Gastrocnemius medialis (tissue), 4 donors: ENCODE measurements around the gene KIF1A. TPM values are rescaled to one million over a fixed set of nuclear protein-coding genes. Genes with fewer than 3 reads are reported as not detected.

ENCODE experiments used
- ATAC-seq, 2 donors: fragments of 150-250 bp; one replicate each; pipeline ENCODE4 v1.9.1; 2016
- DNase-seq, 2 donors: peaks; one replicate each; pipeline ENCODE4 v3.0.0-alpha.2; 2019
- H3K27ac ChIP-seq, 4 donors: fragments of 200-600 bp; sonication (generic); 1 replicate in 1 of 4; 2 replicates in 3 of 4; pipeline ENCODE4 v1.5.1; 2016 to 2018; ENCODE audit warnings: mild to moderate bottlenecking in 2 of 4, moderate library complexity in 1 of 4
- H3K27me3 ChIP-seq, 3 donors: fragments of 200-600 bp; sonication (generic) in 2 of 3; 1 replicate in 1 of 3; 2 replicates in 2 of 3; pipeline versions ENCODE4 v1.5.1 to v1.6.0; 2016 to 2019; ENCODE audit warnings: mild to moderate bottlenecking in 1 of 3, moderate library complexity in 1 of 3
- H3K36me3 ChIP-seq, 2 donors: fragments of 200-600 bp; sonication (generic) in 1 of 2; one replicate each; pipeline ENCODE4 v1.5.1; 2017 to 2018
- H3K4me1 ChIP-seq, 2 donors: fragments of 200-600 bp; sonication (generic) in 1 of 2; one replicate each; pipeline ENCODE4 v1.5.1; 2016 to 2017; ENCODE audit warnings: mild to moderate bottlenecking in 2 of 2
- H3K4me3 ChIP-seq, 4 donors: fragments of 200-600 bp; sonication (generic) in 3 of 4; 1 replicate in 1 of 4; 2 replicates in 3 of 4; pipeline ENCODE4 v1.5.1; 2016 to 2019; ENCODE audit warnings: mild to moderate bottlenecking in 2 of 4
- H3K9me3 ChIP-seq, 3 donors: fragments of 200-600 bp; sonication (generic) in 2 of 3; 1 replicate in 1 of 3; 2 replicates in 2 of 3; pipeline ENCODE4 v1.5.1; 2016 to 2019
- POLR2A ChIP-seq, 2 donors: fragments of 450-650 bp; IDR thresholded peaks; one replicate each; pipeline ENCODE4 v1.6.1; 2017; ENCODE audit warnings: antibody characterized with exemption in 2 of 2, mild to moderate bottlenecking in 2 of 2, moderate library complexity in 2 of 2
- in situ Hi-C, 4 donors: fragments of 200-750 bp; cut with MboI; loops; one replicate each; pipeline versions ENCODE4 v1.15.0 to v1.8.0; 2017; ENCODE audit warnings: low sequenced_read_pairs in 4 of 4
- intact Hi-C: fragments of 100-400 bp; cut with DNase I; formaldehyde crosslinking; loops from one replicate; pipeline ENCODE4 v1.15.1; 2023; ENCODE audit warnings: low total_unique reads
- total RNA-seq, 4 donors: library from RNA; depleted of rRNA; stranded (reverse); fragments of >200 nt; gene quantifications; one replicate each; pipeline versions ENCODE4 v1.1.0 to v1.2.3, GENCODE V29; 2016
- TF ChIP-seq, protein P1 (sequence below), 5 experiments: fragments of 450-650 bp in 3 of 5; fragments of 200-600 bp in 2 of 5; sonication (generic) in 2 of 5; IDR thresholded peaks in 4 of 5; conservative IDR thresholded peaks in 1 of 5; 1 replicate in 4 of 5; 2 replicates in 1 of 5; pipeline ENCODE4 v1.5.1; 2016 to 2019; ENCODE audit warnings: antibody characterized with exemption in 5 of 5, mild to moderate bottlenecking in 3 of 5, moderate library complexity in 3 of 5

KIF1A gene
- total RNA-seq, 4 donors from 2014 or later = 0.05 to 0.33 (median 0.09) TPM; not detected in 1

GRCh38 chr2:240735476-240735875 lies 84.5 kb downstream of the KIF1A start:
- intact Hi-C loops = no loop called here
- DNase-seq (no peak), ATAC-seq (no peak)
- in situ Hi-C loops = no loop called here
- Histone ChIP-seq H3K27me3 (peaks cover 8 to 11% (median 11%) of the 10 kb centered on the region in 3 donors), H3K4me1 (no peaks in the 10 kb centered on the region), H3K36me3 (no peaks in the 10 kb centered on the region), H3K27ac (no peak overlapping the region), H3K9me3 (no peaks in the 10 kb centered on the region), H3K4me3 (no peak overlapping the region)
- TF ChIP-seq, protein P1, sequence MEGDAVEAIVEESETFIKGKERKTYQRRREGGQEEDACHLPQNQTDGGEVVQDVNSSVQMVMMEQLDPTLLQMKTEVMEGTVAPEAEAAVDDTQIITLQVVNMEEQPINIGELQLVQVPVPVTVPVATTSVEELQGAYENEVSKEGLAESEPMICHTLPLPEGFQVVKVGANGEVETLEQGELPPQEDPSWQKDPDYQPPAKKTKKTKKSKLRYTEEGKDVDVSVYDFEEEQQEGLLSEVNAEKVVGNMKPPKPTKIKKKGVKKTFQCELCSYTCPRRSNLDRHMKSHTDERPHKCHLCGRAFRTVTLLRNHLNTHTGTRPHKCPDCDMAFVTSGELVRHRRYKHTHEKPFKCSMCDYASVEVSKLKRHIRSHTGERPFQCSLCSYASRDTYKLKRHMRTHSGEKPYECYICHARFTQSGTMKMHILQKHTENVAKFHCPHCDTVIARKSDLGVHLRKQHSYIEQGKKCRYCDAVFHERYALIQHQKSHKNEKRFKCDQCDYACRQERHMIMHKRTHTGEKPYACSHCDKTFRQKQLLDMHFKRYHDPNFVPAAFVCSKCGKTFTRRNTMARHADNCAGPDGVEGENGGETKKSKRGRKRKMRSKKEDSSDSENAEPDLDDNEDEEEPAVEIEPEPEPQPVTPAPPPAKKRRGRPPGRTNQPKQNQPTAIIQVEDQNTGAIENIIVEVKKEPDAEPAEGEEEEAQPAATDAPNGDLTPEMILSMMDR (IDR thresholded peaks at IDR 0.05 in 4 of 5, conservative IDR thresholded peaks at IDR 0.05 in 1 of 5) = no peak
- no peak for TF ChIP-seq POLR2A (IDR thresholded peaks at IDR 0.05)

DNA sequence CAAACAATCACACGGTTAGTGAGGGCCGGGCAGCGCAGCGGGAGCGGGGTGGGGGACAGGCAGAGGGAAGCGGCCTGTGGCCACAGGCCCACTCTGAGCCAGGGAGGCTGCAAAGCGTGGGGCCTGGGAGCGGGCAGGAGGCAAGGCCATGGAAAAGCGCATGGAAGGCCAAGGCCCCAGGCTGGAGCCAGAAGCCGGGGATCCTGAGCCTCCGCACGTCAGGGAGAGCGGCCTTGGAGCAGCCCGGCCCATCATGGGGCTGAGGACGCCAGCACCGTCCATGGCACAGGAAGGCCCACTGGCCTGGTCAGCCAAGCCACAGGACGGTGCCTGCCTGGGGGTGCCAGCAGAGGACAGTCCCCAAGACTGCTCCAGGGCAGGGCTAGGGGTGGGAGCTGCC lies 85.3 kb downstream of the KIF1A start:
- H3K4me3 ChIP-seq = no peak overlapping the region
- no peaks in the 10 kb centered on the region for H3K36me3 ChIP-seq
- no peak overlapping the region for H3K27ac ChIP-seq
- DNase-seq = no peak
- peaks cover 11 to 18% (median 18%) of the 10 kb centered on the region in 3 donors for H3K27me3 ChIP-seq
- intact Hi-C loops = no loop called here
- no peaks in the 10 kb centered on the region for H3K9me3 ChIP-seq
- in situ Hi-C loops = no loop called here
- no peaks in the 10 kb centered on the region for H3K4me1 ChIP-seq
- TF ChIP-seq, protein P1 (IDR thresholded peaks at IDR 0.05 in 4 of 5, conservative IDR thresholded peaks at IDR 0.05 in 1 of 5) = no peak
- TF ChIP-seq POLR2A (IDR thresholded peaks at IDR 0.05) = no peak
- ATAC-seq = no peak

GRCh38 chr2:240733803-240734495 lies 86.1 kb downstream of the KIF1A start:
- peaks cover 14 to 26% (median 21%) of the 10 kb centered on the region in 3 donors for H3K27me3 ChIP-seq
- intact Hi-C loops = no loop called here
- TF ChIP-seq, protein P1 (IDR thresholded peaks at IDR 0.05 in 4 of 5, conservative IDR thresholded peaks at IDR 0.05 in 1 of 5) = no peak
- TF ChIP-seq POLR2A (IDR thresholded peaks at IDR 0.05) = no peak

DNA sequence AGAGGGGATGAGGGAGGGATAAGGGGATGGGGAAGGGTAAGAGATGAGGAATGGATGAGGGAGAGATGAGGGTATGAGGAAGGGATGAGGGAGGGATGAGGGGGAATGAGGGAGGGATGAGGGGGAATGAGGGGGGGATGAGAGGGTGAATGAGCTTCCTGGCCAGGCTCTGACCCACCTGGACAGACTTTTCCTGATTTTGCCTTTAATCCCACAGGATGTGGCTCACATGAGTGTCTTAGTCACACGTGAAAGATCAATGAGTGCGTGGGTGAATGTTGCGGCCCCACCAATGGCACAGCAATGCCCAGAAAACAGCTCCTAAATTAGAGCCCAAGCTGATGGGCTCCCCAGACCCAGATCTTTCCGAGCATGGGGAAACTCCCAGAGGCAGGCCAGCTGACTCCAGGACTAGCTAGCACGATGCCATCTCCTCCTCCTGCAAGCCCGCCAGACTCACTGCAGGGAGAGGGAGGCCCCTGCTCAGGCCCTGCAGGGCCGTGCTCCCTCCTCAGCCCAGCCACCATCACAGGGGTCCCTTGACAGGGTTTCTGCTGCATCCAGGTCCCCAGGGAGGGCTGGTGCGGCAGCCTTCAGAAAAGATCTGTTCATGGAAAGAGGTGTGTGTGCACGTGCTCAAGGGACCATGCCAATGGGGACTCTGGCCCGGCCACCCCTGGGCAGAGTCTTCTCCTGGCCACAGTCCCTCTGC lies 87.0 kb downstream of the KIF1A start:
- in situ Hi-C loops = no loop called here
- H3K27me3 ChIP-seq = peaks cover 14 to 26% (median 21%) of the 10 kb centered on the region in 3 donors
- no peak for ATAC-seq

More at GRCh38 chr2:240733803-240734495, 86.1 kb downstream of the KIF1A start:
- Histone ChIP-seq H3K4me3 (no peak overlapping the region), H3K27ac (no peak overlapping the region), H3K9me3 (no peaks in the 10 kb centered on the region), H3K4me1 (no peaks in the 10 kb centered on the region), H3K36me3 (no peaks in the 10 kb centered on the region)
- in situ Hi-C loops = no loop called here
- ATAC-seq (no peak), DNase-seq (no peak)

More for the DNA sequence above, 87.0 kb downstream of the KIF1A start:
- intact Hi-C loops = no loop called here
- TF ChIP-seq POLR2A (IDR thresholded peaks at IDR 0.05) = no peak
- TF ChIP-seq, protein P1 (IDR thresholded peaks at IDR 0.05 in 4 of 5, conservative IDR thresholded peaks at IDR 0.05 in 1 of 5) = no peak
- no peaks in the 10 kb centered on the region for H3K36me3 ChIP-seq
- H3K4me3 ChIP-seq = no peak overlapping the region
- no peaks in the 10 kb centered on the region for H3K4me1 ChIP-seq
- H3K9me3 ChIP-seq = no peaks in the 10 kb centered on the region
- no peak overlapping the region for H3K27ac ChIP-seq
- DNase-seq = no peak
